GM12872 (cell line): ENCODE data around the gene DNAJC5.

Source experiments
- TF ChIP-seq, protein P1 (sequence below): IDR thresholded peaks from 3 replicates; pipeline ENCODE4 v1.5.1; 2011; ENCODE audit warnings: low read depth, mild to moderate bottlenecking, low read length, moderate library complexity; ENCODE audit not compliant: insufficient read depth

Gene DNAJC5

DNA sequence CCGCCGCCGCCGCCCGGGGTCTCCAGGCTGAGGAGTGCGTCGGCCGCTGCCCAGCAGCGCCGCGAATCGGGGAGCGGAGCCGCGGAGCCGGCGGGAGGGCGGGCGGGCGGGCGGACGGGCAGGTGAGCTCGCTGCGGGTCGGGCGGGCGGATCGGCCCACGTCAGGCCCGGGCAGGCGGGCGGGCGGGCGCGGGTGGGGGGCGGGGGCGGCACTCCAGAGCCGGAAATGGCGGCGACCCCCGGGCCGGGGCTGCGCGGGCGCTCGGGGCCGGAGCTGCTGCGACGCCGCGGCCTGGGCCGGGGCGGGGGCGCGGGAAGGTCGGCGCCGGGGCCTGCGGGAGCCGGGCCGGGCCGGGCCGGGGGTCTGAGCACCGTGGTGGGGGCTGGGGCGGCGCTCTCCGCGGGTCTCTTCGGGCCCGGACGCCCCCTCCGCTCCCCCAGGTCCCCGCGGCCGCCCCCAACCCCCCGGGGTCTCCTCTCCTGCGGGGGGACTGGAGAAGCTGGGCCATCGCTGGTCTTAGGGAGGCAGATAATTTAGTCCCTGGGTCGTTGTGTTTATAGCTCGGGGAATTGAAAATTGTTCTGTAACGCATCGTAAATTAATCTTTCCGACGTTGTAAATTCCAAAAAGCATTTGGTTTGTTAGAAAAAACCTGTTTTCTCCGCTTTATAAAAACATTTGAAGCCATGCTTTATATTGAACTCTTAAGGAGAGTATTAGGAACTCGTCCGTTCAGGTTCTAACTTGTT lies 451 bp downstream of the DNAJC5 start:
- TF ChIP-seq, protein P1, sequence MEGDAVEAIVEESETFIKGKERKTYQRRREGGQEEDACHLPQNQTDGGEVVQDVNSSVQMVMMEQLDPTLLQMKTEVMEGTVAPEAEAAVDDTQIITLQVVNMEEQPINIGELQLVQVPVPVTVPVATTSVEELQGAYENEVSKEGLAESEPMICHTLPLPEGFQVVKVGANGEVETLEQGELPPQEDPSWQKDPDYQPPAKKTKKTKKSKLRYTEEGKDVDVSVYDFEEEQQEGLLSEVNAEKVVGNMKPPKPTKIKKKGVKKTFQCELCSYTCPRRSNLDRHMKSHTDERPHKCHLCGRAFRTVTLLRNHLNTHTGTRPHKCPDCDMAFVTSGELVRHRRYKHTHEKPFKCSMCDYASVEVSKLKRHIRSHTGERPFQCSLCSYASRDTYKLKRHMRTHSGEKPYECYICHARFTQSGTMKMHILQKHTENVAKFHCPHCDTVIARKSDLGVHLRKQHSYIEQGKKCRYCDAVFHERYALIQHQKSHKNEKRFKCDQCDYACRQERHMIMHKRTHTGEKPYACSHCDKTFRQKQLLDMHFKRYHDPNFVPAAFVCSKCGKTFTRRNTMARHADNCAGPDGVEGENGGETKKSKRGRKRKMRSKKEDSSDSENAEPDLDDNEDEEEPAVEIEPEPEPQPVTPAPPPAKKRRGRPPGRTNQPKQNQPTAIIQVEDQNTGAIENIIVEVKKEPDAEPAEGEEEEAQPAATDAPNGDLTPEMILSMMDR: no peak

DNA sequence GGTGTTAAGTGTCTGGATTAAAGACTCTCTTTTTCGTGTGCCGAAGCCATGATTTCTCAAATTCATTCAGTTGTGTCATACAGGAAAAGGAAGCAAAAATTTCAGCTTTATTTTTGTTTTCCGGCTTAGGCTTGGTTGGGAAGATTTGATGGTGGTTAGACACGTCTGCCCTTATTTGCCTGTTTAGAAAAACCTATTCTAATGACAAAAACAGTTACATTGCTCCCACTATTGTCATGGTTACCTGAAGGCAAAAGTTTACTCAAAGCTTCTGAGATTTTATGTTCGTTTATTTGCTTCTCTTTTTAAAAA lies 982 bp downstream of the DNAJC5 start:
- TF ChIP-seq, protein P1: no peak

DNA sequence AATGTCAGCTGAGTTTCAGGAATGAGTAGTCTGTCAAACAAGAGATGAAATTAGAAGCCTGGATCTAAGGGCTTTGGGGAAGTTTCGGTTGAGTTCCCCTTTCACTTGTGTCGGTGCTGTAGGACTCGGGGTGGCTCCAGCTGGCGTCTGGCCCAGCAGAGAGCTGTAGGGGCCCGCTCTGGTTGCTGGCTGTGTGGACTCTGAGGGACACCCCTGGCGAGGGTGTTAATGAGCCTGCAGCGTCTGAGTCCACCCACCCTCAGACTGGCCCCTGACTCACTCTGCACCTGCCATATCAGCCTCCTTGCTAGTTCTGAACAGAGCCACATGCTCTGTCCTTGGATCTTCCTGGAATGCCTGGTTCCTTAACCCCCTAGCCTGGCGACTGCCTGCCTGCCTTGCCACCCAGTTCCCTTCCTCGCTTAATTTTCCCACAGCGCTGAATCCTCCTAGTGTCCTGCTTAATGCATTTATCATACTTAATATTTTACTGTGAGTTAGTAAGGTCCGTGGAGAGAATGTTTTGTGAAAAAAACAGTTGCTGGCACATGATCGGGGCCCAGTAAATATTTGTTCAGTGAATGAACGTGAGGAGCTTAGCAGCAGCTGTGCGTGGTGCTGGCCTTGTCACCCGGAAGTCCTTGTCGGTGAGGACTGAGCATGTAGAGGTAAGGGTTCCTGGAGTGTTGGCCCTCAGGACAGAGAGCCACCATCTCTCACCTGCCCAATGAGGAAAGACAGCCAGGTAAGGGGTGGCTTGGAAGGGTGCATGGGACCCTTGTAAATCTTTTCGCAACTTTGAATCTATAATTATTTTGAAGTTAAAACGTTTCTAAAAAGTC lies 1.6 kb downstream of the DNAJC5 start:
- TF ChIP-seq, protein P1: no peak

GRCh38 chr20:63897978-63898561 lies 3.1 kb downstream of the DNAJC5 start:
- TF ChIP-seq, protein P1: no peak

GRCh38 chr20:63898882-63899558 lies 4.1 kb downstream of the DNAJC5 start:
- TF ChIP-seq, protein P1: no peak

GRCh38 chr20:63900413-63900812 lies 5.5 kb downstream of the DNAJC5 start:
- TF ChIP-seq, protein P1: no peak

DNA sequence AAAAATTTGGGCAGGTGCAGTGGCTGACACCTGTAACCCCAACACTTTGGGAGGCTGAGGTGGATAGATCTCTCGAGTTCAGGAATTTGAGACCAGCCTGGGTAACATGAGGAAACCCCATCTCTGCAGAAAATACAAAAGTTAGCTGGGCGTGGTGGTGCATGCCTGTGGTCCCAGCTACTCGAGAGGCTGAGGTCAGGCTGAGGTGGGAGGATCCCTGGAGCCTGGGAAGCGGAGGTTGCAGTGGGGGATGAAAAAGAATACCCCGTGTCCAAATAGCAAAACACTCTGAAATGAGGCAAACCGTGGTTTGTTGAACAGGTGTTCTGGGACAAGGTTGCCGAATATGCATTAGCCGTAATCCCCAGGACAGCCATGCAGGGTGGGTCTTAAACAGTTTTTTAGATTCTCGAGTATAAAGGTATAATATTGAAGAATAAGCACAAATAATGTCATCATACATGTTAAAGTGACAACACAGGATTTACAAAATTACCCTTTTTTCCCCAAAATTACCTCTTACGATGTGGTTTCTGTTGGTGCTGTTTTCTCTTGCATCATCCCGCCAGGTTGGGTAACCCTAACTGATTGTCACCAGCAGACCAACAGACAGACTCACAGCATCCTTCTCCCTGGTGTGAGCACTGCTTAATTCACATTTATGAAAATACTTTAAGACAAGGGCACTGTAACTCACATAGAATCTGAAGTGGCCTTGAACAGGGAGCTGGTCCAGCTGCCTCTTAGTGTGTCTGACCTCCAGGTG lies 9.1 kb downstream of the DNAJC5 start:
- TF ChIP-seq, protein P1: no peak
